GM19455 (cell line): ENCODE results near the gene SUMF1.

Source experiments
- ATAC-seq: cut with Tn5 transposase; IDR thresholded peaks from one replicate; pipeline ENCODE4 v1.9.1; 2021; ENCODE audit not compliant: unreplicated experiment

Gene SUMF1

GRCh38 chr3:4497843-4498324, 30.8 kb upstream of the SUMF1 start:
- ATAC-seq = no peak

- no peak for ATAC-seq
Observed at GRCh38 chr3:4497005-4497692, 30.1 kb upstream of the SUMF1 start.

- ATAC-seq = no peak
Observed at GRCh38 chr3:4496087-4496452, 29.0 kb upstream of the SUMF1 start.

GRCh38 chr3:4495294-4496086, 28.4 kb upstream of the SUMF1 start:
- no peak for ATAC-seq

GRCh38 chr3:4494895-4495264, 27.8 kb upstream of the SUMF1 start:
- peak; percentile 18 for ATAC-seq

GRCh38 chr3:4493941-4494894, 27.1 kb upstream of the SUMF1 start:
- ATAC-seq = no peak

GRCh38 chr3:4493014-4493940, 26.2 kb upstream of the SUMF1 start, which contains the start of gene ITPR1:
TSS of gene ITPR1 (plus strand) at chr3:4493348. CDS start at chr3:4516492, 23,144 bp downstream.
- peak; percentile 93 for ATAC-seq

- peak; percentile 15 for ATAC-seq
Observed at GRCh38 chr3:4492208-4493013, 25.3 kb upstream of the SUMF1 start.

- no peak for ATAC-seq
Observed at GRCh38 chr3:4491855-4492207, 24.8 kb upstream of the SUMF1 start.

- ATAC-seq = no peak
Observed at GRCh38 chr3:4478261-4478660, 11.2 kb upstream of the SUMF1 start.

GRCh38 chr3:4476496-4476895, 9.4 kb upstream of the SUMF1 start:
- ATAC-seq = no peak

GRCh38 chr3:4475804-4476203, 8.7 kb upstream of the SUMF1 start:
- no peak for ATAC-seq

- peak; percentile 54 for ATAC-seq
Observed at GRCh38 chr3:4474683-4475490, 7.8 kb upstream of the SUMF1 start.

GRCh38 chr3:4472766-4473165, 5.7 kb upstream of the SUMF1 start:
- no peak for ATAC-seq

GRCh38 chr3:4472312-4472711, 5.2 kb upstream of the SUMF1 start:
- ATAC-seq = no peak

- no peak for ATAC-seq
Observed at GRCh38 chr3:4471907-4472306, 4.8 kb upstream of the SUMF1 start.

- ATAC-seq = no peak
Observed at GRCh38 chr3:4467522-4467867, 426 bp upstream of the SUMF1 start.

- no peak for ATAC-seq
Observed at GRCh38 chr3:4464576-4464975, 2.5 kb downstream of the SUMF1 start.
